HepG2 (cell line): ENCODE measurements around the gene TMEM229B. TPM values are rescaled to one million over a fixed set of nuclear protein-coding genes. Genes with fewer than 3 reads are reported as not detected.

Experiments used
- ATAC-seq: fragments of 200-7000 bp; cut with Tn5 transposase; 3 replicates; pipeline ENCODE4 v1.9.1; 2020; ENCODE audit warnings: mild to moderate bottlenecking, moderate library complexity
- BruUV-seq: library from RNA; stranded (reverse); fragments of 400-500 nt; replicated peaks from 2 replicates; lab custom pipeline; 2021; lab: Mats Ljungman, UMichigan
- CTCF ChIA-PET: fragments of 300-600 bp; formaldehyde crosslinking; extraction: SDS; loops from one replicate; lab custom pipeline; 2021; ENCODE audit warnings: low total read pairs, inconsistent platforms, low intra/inter-chr PET ratio; lab: Yijun Ruan, JAX
- POLR2A ChIA-PET: fragments of 350-600 bp; sonication (Branson Sonifier 250); formaldehyde crosslinking; loops from one replicate; lab custom pipeline; 2020; ENCODE audit warnings: antibody characterized with exemption, inconsistent platforms; lab: Yijun Ruan, JAX
- DNase-seq: peaks from one replicate; pipeline ENCODE4 v3.0.0-alpha.2; 2015; ENCODE audit warnings: low spot score
- FAIRE-seq: peaks from 3 replicates; lab custom pipeline; 2011; peaks lifted over from hg19 to GRCh38; lab: Jason Lieb, UNC
- H2AFZ ChIP-seq: one replicate; pipeline ENCODE4 v1.6.1; 2011; ENCODE audit warnings: low read length, inconsistent platforms
- H3K27ac ChIP-seq: fragments of 300-600 bp; 3 replicates; pipeline ENCODE4 v1.8.0; 2011; ENCODE audit warnings: mixed run types, mild to moderate bottlenecking, mixed read lengths, low read length, inconsistent platforms; ENCODE audit not compliant: insufficient read depth; ENCODE audit errors: extremely low read length
- H3K27me3 ChIP-seq, 2 experiments: fragments of 200-600 bp in 1 of 2; 2 replicates in 1 of 2; 3 replicates in 1 of 2; pipeline versions ENCODE4 v1.6.0 to v1.8.0; 2011; ENCODE audit warnings: low read length in 2 of 2, mild to moderate bottlenecking in 2 of 2, moderate library complexity in 2 of 2, inconsistent platforms in 1 of 2; ENCODE audit not compliant: insufficient read depth in 2 of 2, control insufficient read depth in 1 of 2
- H3K36me3 ChIP-seq, 2 experiments: fragments of 200-600 bp in 1 of 2; replicated peaks in 1 of 2; 2 replicates in 1 of 2; 3 replicates in 1 of 2; pipeline versions ENCODE4 v1.5.1 to v1.8.0; 2011; ENCODE audit warnings: low read length in 2 of 2, inconsistent platforms in 1 of 2; ENCODE audit not compliant: insufficient read depth in 2 of 2, control insufficient read depth in 1 of 2
- H3K4me1 ChIP-seq: 2 replicates; pipeline ENCODE4 v1.5.1; 2012; ENCODE audit warnings: low read length, inconsistent platforms; ENCODE audit not compliant: insufficient read depth
- H3K4me2 ChIP-seq: 2 replicates; pipeline ENCODE4 v1.6.0; 2011; ENCODE audit warnings: low read depth, low read length, inconsistent platforms
- H3K4me3 ChIP-seq, 3 experiments: fragments of 200-600 bp in 1 of 3; sonication (generic), shearing (Covaris generic) in 1 of 3; replicated peaks in 1 of 3; 2 replicates each; pipeline ENCODE4 v1.5.1; 2011 to 2016; ENCODE audit warnings: low read length in 3 of 3, inconsistent platforms in 2 of 3, low read depth in 2 of 3, mild to moderate bottlenecking in 2 of 3, control low read depth in 1 of 3, mixed read lengths in 1 of 3; ENCODE audit not compliant: insufficient read depth in 1 of 3
- H3K79me2 ChIP-seq: one replicate; pipeline ENCODE4 v1.6.1; 2011; ENCODE audit warnings: low read length, inconsistent platforms; ENCODE audit not compliant: insufficient read depth
- H3K9ac ChIP-seq: 2 replicates; pipeline ENCODE4 v1.6.0; 2011; ENCODE audit warnings: mild to moderate bottlenecking, low read depth, low read length, inconsistent platforms; ENCODE audit not compliant: insufficient read depth
- H3K9me3 ChIP-seq: 2 replicates; pipeline ENCODE4 v1.5.1; 2012; ENCODE audit warnings: mild to moderate bottlenecking, low read length
- H4K20me1 ChIP-seq: 2 replicates; pipeline ENCODE4 v1.6.0; 2011; ENCODE audit warnings: inconsistent platforms, mild to moderate bottlenecking, low read length, moderate library complexity; ENCODE audit not compliant: insufficient read depth
- DMAP1 ChIP-seq: IDR thresholded peaks from 2 replicates; pipeline ENCODE4 v1.6.1; 2016
- KLF15 ChIP-seq: sonication (generic); formaldehyde crosslinking; IDR thresholded peaks from 2 replicates; pipeline ENCODE4 v1.8.1; 2023; ENCODE audit warnings: borderline replicate concordance, mild to moderate bottlenecking, inconsistent platforms, missing genetic modification reagents, mixed read lengths
- SP5 ChIP-seq: IDR thresholded peaks from 2 replicates; pipeline ENCODE4 v1.6.1; 2016; ENCODE audit warnings: low read depth, borderline replicate concordance
- WIZ ChIP-seq: sonication (generic); formaldehyde crosslinking; IDR thresholded peaks from 2 replicates; pipeline ENCODE4 v1.5.1; 2020; ENCODE audit warnings: mild to moderate bottlenecking, missing genetic modification reagents
- ZFAT ChIP-seq: sonication (generic); formaldehyde crosslinking; conservative IDR thresholded peaks from 2 replicates; pipeline ENCODE4 v1.8.1; 2023; ENCODE audit warnings: missing genetic modification reagents, inconsistent platforms
- ZNF343 ChIP-seq: sonication (generic); formaldehyde crosslinking; IDR thresholded peaks from 2 replicates; pipeline ENCODE4 v1.4.0; 2020; ENCODE audit warnings: mild to moderate bottlenecking, missing genetic modification reagents
- ZNF496 ChIP-seq: sonication (generic); formaldehyde crosslinking; IDR thresholded peaks from 2 replicates; pipeline ENCODE4 v1.8.1; 2023; ENCODE audit warnings: mild to moderate bottlenecking, moderate library complexity, missing genetic modification reagents; ENCODE audit not compliant: insufficient replicate concordance
- ZNF552 ChIP-seq: sonication (generic); formaldehyde crosslinking; IDR thresholded peaks from 2 replicates; pipeline ENCODE4 v1.9.0; 2022; ENCODE audit warnings: missing genetic modification reagents, mild to moderate bottlenecking, borderline replicate concordance
- ZNF572 ChIP-seq: sonication (generic); formaldehyde crosslinking; IDR thresholded peaks from 2 replicates; pipeline ENCODE4 v1.5.1; 2020; ENCODE audit warnings: mild to moderate bottlenecking, missing genetic modification reagents
- ZNF75D ChIP-seq: sonication (generic); formaldehyde crosslinking; IDR thresholded peaks from 2 replicates; pipeline ENCODE4 v1.8.1; 2023; ENCODE audit warnings: missing genetic modification reagents, mild to moderate bottlenecking, borderline replicate concordance
- WGBS: methylation state at CpG from one replicate; pipeline ENCODE4 v1.1.6; 2017; ENCODE audit warnings: low lambda C conversion rate; 5-methylcytosine and 5-hydroxymethylcytosine counted together
- in situ Hi-C: cut with HindIII; loops from 2 replicates; pipeline ENCODE4 v1.10.0; 2017; ENCODE audit warnings: low pct_unique_long_range_greater_than_20kb; ENCODE audit not compliant: extremely low pct_ligation_motif_present
- intact Hi-C: fragments of 100-400 bp; cut with micrococcal nuclease; formaldehyde crosslinking; loops from one replicate; pipeline ENCODE4 v1.10.0; 2022; ENCODE audit not compliant: unreplicated experiment
- polyA plus RNA-seq, 8 experiments: library from polyadenylated mRNA; depleted of rRNA in 3 of 8; stranded (reverse) in 7 of 8; unstranded in 1 of 8; fragments of >200 nt; fragmentation: Illumina TruSeq in 4 of 8; extraction: Trizol in 4 of 8; gene quantifications; 2 replicates each; pipeline versions ENCODE4 v1.2.1 to v1.2.3, GENCODE V29; 2011 to 2016; ENCODE audit warnings: low read depth in 4 of 8, missing spikeins in 1 of 8, mixed read lengths in 1 of 8; ENCODE audit not compliant: insufficient read depth in 1 of 8
- total RNA-seq, 5 experiments: library from RNA; depleted of rRNA; stranded (reverse); fragments of >200 nt; fragmentation: Illumina TruSeq; extraction: Trizol; gene quantifications; 2 replicates each; pipeline ENCODE4 v1.2.3, GENCODE V29; 2016; ENCODE audit warnings: low read depth in 1 of 5
- TF ChIP-seq, protein P1 (sequence below): sonication (generic); formaldehyde crosslinking; IDR thresholded peaks from 2 replicates; pipeline ENCODE4 v1.5.1; 2020; ENCODE audit warnings: mild to moderate bottlenecking, missing genetic modification reagents
- TF ChIP-seq, protein P2 (sequence below): sonication (generic); formaldehyde crosslinking; IDR thresholded peaks from 2 replicates; pipeline ENCODE4 v1.8.0; 2022; ENCODE audit warnings: mild to moderate bottlenecking, missing genetic modification reagents, borderline replicate concordance

The TMEM229B gene
- total and polyA plus RNA-seq, 2 of the 13 experiments (the other 11 are each of a cell fraction or from before 2014, with no cell fraction given) = 0.69 to 1.1 TPM

DNA sequence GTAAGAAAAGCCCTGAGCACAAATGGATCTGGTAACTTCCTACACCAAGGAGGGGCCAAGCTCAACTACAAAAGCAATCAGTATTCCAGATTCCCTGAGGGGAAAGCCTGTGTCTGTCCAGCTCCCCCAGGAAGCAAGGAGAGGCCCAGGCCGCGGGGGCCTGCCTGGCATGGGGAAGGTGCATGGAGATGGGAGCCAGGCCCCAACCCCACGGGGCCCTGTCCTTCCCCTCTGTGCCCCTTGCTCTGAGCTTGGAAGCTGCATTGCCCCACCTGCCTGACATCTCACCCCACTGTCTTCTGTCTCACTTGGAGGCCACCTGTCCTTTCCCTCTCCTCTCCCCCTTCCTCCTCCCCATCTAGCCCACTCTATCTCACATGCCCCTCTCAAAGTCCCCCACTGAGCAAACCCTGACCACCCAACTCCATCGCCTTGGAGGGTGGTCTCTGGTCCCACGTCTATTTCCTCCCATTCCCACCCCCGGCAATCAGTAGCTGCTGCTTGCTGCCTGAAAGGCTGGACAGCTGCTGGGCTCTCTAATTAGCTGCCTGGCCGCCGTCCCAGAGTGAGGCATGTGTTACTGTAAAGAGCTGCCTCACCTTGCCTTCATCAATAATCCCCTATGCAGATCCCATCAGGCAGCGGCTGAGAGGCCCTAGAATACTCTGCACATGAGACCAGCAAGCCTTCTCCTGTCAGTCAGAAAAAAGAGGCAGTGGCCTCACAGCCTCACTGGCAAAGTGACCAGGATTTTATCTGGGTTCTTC lies 3.4 kb upstream of the TMEM229B start (continued):
- TF ChIP-seq ZNF496 (CRISPR knock-in tag) (no peak), ZNF75D (CRISPR knock-in tag) (no peak), KLF15 (CRISPR knock-in tag) (no peak)

DNA sequence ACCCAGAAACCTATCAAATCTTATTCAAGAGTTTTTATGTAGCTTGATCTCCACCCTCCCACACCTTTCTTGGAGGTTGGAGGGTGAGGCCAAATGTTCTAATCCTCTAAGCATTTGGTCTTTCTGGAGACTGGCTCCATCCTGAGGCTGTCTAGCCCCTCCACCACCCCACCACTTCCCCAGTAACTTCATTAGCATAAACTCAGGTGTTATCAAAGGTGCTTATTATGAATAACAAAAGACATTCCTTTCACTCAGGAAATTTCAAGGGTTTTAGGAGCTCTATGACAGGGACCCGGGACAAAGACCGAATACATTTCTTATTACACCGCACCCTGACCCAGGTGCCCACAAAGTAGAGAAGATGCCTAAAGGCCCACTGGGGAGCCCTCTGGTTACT lies 2.8 kb upstream of the TMEM229B start:
- peaks cover 8% of the 10 kb centered on the region for H3K4me1 ChIP-seq
- ChIA-PET CTCF (no interaction called here), POLR2A (no interaction called here)
- peaks cover 11% of the 10 kb centered on the region for H3K9me3 ChIP-seq
- intact Hi-C loops (no loop called here), in situ Hi-C loops (no loop called here)
- BruUV-seq = no TSS peak
- no peaks in the 10 kb centered on the region for H3K79me2 ChIP-seq
- H3K36me3 ChIP-seq = no peaks in the 10 kb centered on the region
- DNase-seq (no peak), ATAC-seq (no peak), FAIRE-seq (no peak)
- H3K4me3 ChIP-seq = no peak overlapping the region
- no peaks in the 10 kb centered on the region for H4K20me1 ChIP-seq
- H2AFZ ChIP-seq = no peak overlapping the region
- H3K9ac ChIP-seq = no peak overlapping the region
- TF ChIP-seq SP5 (CRISPR knock-in tag) = no peak
- TF ChIP-seq DMAP1 (CRISPR knock-in tag) = no peak
- no peak for TF ChIP-seq ZNF572 (CRISPR knock-in tag)
- TF ChIP-seq, protein P1, sequence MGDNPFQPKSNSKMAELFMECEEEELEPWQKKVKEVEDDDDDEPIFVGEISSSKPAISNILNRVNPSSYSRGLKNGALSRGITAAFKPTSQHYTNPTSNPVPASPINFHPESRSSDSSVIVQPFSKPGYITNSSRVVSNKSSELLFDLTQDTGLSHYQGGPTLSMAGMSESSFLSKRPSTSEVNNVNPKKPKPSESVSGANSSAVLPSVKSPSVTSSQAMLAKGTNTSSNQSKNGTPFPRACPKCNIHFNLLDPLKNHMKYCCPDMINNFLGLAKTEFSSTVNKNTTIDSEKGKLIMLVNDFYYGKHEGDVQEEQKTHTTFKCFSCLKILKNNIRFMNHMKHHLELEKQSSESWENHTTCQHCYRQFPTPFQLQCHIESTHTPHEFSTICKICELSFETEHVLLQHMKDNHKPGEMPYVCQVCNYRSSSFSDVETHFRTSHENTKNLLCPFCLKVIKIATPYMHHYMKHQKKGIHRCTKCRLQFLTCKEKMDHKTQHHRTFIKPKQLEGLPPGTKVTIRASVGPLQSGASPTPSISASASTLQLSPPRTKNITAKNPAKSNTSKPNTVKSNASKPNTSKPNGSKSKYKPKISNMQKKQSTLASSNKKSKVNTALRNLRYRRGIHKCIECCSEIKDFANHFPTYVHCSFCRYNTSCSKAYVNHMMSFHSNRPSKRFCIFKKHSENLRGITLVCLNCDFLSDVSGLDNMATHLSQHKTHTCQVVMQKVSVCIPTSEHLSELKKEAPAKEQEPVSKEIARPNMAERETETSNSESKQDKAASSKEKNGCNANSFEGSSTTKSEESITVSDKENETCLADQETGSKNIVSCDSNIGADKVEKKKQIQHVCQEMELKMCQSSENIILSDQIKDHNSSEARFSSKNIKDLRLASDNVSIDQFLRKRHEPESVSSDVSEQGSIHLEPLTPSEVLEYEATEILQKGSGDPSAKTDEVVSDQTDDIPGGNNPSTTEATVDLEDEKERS (CRISPR knock-in tag) = no peak
- no peak for TF ChIP-seq ZNF552 (CRISPR knock-in tag)
- TF ChIP-seq, protein P2, sequence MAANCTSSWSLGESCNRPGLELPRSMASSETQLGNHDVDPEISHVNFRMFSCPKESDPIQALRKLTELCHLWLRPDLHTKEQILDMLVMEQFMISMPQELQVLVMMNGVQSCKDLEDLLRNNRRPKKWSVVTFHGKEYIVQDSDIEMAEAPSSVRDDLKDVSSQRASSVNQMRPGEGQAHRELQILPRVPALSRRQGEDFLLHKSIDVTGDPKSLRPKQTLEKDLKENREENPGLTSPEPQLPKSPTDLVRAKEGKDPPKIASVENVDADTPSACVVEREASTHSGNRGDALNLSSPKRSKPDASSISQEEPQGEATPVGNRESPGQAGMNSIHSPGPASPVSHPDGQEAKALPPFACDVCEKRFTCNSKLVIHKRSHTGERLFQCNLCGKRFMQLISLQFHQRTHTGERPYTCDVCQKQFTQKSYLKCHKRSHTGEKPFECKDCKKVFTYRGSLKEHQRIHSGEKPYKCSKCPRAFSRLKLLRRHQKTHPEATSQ (CRISPR knock-in tag) = no peak
- no peak for TF ChIP-seq WIZ
- TF ChIP-seq ZNF343 = no peak
- TF ChIP-seq ZFAT (CRISPR knock-in tag) = no peak
- peaks cover 0 to 12% of the 10 kb centered on the region in 2 experiments; a peak in 2 of 5 replicates for H3K27me3 ChIP-seq
- no peak overlapping the region for H3K27ac ChIP-seq
- no peak overlapping the region for H3K4me2 ChIP-seq
- 85% methylated on average over 3 of the region's 3 CpGs for WGBS
